Measurements from ENCODE around the gene WDR7.

The WDR7 gene

DNA sequence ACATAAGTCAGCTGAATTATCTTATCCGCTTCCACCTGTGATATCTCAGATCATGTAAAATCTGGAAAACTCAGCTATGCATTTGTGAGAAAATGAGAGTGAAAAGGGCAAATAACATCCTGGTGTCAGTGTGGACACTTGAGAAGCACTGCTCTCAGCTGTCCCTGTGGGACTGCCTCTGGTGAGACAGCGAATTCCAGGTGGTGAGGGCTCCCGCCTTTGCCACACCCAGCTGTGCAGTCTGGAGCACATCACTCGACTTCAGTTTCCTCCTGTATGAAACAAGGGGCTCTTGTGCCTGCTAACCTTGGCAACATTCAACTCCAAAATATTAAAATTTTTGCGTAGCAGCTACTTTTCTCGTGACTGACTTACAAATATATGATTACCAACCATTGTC, 300.9 kb downstream of the WDR7 start:
- DNase-seq, result peak; percentile 71

GRCh38 chr18:56953428-56954198, 302.5 kb downstream of the WDR7 start:
- DNase-seq, result no peak

GRCh38 chr18:56955490-56955889, 304.3 kb downstream of the WDR7 start:
- DNase-seq, result no peak

DNA sequence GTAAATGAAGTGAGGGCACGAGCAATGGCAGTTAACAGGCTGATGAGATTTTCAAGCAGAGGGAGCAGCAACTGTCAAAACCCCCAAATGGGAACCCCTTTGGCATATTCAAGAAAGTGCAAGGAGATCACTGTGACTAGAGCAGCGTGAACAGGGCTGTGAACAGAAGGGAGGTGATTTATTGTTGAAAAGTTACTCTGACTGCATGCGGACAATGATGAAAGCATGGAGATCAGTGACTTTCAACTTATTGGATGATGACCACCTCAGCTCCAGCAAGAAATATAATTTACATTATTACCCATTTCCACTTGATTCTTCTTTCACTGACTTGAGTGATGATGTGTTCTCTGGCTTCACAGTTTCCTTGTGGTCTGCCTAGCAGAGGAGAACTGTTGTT, 308.0 kb downstream of the WDR7 start:
- no peak for DNase-seq

DNA sequence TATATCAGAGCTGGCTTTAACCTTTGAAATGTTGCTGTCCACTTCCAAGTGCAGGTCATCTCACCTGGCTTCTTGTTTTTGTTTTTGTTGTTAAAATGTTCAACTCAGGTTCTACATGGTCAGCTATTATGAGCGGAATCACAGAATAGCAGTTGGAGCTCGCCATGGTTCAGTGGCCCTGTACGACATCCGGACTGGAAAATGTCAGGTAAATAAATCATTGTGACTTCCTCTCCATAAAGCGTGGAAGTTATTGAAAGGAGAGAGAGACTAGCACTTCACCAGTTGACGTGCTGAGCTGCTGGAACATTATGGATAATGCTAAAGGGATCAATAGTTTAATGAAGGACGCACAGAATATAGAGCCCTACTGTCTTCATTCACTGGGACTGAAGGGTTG, 311.2 kb downstream of the WDR7 start:
- no peak for DNase-seq

GRCh38 chr18:56967035-56967434, 315.9 kb downstream of the WDR7 start:
- DNase-seq, result no peak

- DNase-seq, result no peak
Measured at GRCh38 chr18:56973487-56973886, 322.3 kb downstream of the WDR7 start.

GRCh38 chr18:56974141-56974540, 323.0 kb downstream of the WDR7 start:
- no peak for DNase-seq

GRCh38 chr18:56975276-56975675, 324.1 kb downstream of the WDR7 start:
- no peak for DNase-seq

DNA sequence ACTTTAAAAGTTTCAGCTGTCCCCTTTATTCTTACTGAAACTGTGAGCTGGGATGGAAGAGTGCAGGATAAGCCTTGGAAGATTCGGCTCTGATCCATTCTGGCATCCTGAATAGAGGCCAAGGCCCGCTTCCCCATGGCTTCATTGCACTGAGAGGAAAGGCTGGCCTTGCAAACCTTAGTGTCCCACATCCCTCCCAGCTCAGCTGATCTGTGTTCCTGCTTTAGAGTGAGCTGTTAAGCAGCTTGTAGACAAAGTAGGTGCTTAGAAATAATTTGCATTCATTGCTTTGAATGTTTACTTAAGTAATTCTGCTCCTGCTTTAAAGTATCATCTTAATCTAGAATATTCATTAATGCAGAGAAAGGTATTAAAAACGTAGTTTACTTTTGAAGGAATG, 326.1 kb downstream of the WDR7 start:
- no peak for DNase-seq

GRCh38 chr18:56977771-56978170, 326.6 kb downstream of the WDR7 start:
- no peak for DNase-seq

DNA sequence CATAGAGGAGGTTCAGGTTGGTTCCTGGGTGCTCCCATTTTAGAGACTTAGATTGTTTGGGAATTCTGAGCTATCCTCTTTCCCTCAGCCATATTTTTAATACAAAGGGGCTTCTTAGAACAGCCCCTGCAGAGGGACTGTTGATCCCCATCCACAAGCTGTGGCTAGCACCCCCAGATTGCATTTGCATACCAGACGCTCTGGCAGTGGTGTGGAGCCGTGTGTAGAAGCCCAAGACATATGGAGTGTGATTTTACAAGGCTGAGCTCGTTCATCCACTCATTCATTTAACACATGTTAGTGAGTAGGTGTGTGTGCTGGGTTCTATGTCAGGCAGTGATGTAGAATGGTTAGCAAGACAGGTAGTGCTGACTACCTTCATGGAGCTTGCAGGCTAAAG, 329.0 kb downstream of the WDR7 start:
- no peak for DNase-seq

GRCh38 chr18:56982766-56983165, 331.6 kb downstream of the WDR7 start:
- DNase-seq, result peak; percentile 4

DNA sequence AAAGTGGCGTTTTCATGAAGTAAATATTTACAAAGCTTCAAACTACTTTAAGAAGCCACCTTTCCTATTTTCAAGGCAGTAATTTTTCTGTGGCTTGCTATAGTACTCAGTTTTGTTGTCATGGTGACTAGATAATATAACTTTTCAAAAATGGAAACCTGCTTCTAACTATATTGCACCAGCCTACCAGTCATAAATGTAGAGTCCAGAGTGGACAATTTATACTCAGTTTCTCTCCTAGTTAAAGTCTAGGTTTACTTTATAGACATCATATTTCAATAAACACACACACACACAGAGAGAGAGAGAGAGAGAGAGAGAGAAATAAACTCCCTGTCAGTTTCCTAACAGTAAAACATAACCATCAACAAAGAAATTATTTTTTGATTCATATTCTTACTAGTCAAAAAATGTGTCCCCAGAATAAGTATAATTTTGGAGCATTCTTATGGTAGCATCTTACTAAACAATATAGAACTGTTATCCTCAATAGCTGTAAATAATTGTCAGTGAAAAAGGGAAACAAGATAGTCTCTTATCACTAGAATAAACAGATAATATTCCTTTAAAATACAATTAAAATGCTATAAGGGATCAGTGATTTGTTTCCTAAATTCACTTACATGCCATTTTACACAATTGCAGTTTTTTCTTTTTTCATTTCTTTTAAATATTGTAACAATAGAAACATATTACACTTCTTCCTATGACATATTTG, 332.3 kb downstream of the WDR7 start:
- no peak for DNase-seq

DNA sequence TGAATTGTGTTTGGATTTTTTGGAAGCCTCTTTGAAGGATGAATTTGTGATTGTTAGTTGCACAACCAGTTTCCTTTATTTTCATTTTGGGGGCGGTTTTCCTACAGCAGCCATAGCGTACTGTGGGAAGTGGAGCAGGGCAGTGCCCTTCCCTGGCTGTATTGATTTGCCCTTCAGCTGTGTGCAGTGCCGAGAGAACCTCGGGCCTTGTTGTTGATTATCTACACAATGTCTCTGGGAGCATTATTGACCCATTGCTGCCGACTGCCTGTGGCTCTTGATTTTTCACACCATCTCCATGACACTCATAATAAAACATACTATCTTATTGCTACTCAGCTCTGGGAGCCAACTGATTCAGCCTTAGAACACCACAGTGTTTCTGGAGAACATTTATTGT, 333.6 kb downstream of the WDR7 start:
- no peak for DNase-seq

DNA sequence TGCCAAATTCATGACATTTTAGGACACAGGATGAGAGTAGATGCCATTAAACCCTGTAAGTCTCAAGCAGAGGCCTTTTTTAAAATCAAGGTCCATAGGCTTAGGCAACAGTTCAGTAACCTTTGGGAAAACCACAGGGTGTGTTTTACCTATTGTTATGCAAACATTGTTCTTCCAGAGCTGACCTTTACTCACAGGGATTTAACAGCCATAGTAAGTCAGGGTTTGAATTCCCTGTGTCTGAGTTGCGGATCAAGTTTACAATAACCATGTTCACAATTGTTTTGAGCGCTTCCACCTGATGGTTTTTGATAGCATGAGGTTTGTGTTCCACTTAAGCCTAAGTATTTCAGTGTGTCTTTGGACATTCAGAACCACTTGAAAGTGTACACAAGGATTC, 335.7 kb downstream of the WDR7 start:
- DNase-seq, result no peak

GRCh38 chr18:56987236-56987635, 336.1 kb downstream of the WDR7 start:
- DNase-seq, result no peak

DNA sequence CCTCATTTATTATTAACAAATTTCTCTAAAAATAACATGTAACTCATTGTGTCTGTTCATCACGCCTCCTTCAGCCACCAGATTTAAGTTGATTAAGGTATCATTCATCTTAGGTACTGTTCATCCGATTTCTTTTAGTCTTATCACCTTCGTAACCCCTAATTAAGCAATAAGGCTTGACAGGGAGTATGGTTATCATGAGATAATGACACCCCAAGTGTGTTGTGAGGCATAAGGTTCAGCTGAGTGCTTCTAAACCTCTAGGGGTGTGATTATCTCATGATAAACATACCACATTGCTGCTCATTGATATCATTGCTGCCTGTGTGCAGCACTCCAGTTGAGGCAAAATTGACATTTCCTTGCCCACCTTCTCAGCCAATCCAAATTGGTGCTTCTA, 336.9 kb downstream of the WDR7 start:
- no peak for DNase-seq

DNA sequence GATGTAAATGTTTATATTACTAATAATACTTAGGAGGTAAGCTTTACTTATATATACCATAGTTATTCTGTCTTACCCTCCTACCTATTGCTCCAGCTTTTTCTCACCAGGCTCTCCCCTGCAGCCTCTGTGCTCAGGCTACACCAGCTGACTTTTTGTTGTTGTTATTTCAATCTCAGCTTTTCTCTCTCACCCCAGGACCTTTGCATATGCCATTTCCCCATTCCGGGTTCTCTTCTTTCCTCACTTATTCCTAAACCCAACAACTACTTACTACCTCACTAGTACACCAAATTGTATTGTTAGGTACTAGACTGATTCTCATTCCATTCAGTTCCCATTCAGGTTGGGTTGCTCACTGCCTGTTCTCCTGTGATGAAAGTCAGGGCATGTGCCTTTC, 339.5 kb downstream of the WDR7 start:
- DNase-seq, result no peak

DNA sequence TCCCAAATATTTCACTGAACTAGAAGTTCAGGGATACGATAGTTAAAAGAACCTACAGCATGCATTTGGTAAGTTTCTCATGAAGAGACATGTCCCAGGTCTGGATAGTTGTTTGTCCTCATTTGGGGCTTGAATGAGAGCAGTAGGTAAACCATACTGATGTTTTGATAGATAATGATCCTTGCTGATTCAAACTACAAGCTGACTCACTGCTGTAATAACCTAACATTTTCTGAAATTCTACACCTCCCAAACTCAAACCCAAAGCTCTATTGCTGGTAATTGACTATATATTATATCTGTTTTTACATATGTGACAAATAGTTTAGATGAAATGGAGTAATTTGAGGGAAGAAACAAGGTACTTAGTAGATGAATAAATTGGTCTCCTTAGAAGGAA, 341.6 kb downstream of the WDR7 start:
- DNase-seq, result no peak

DNA sequence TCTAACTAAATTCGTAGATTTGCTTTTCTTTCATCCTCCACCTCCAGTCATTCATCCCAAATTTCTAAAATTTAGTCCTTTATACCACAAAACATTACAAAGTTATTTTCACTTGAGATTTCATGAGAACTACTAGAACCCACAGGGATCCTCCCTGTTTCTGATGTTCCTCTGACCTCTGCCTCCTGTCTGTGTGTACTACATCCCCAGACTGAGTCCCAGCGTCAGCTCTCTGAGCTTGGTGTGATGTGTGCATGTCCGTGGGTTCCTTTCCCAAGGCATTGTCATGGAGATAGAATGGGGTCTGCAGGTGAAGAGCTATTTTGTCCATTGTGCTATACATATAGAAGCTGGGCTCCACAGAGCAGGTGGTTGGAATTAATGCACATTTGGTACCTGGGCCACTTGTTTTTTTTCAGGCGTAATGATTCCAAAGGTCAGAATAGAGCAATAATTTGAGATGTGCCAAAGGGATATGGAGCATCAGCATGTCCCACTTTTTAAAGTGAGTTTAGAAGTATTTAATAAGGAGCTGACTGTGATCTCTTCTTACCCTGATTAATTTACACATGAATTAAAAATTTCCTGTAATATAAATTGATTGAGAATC, 344.5 kb downstream of the WDR7 start:
- DNase-seq, result no peak

GRCh38 chr18:56997200-56997599, 346.0 kb downstream of the WDR7 start:
- DNase-seq, result no peak

GRCh38 chr18:56999823-57000222, 348.7 kb downstream of the WDR7 start:
- DNase-seq, result no peak

DNA sequence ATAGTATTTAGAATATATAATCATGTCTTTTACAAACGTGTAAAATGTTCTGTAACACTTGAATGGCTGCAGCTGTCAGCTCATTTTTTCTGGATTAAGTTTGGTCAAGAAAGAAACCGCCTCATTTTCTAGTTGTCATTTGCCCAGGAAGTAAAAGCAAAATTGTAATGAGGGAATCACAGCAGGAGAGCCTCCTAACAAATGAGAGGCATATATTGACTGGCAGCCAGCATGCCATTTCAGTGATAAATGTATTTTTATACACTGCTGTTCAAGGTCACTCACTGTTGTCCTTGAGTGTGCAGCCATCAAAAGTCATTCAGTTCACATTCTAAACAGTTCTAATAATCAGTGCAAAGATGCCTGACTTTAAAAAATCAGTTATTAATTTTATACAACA, 351.5 kb downstream of the WDR7 start:
- no peak for DNase-seq
